Calu3 (cell line): ENCODE measurements around the gene CHRNB1. TPM values are rescaled to one million over a fixed set of nuclear protein-coding genes. Genes with fewer than 3 reads are reported as not detected.

Experiments
- Bru-seq: library from RNA; stranded (reverse); fragments of 400-500 nt; gene quantifications from one replicate; lab custom pipeline; 2021; lab: Mats Ljungman, UMichigan
- BruChase-seq, 2 experiments: library from RNA; stranded (reverse); fragments of 400-500 nt; gene quantifications; one replicate each; lab custom pipeline; 2021; lab: Mats Ljungman, UMichigan
- BruUV-seq: library from RNA; stranded (reverse); fragments of 400-500 nt; replicated peaks from 2 replicates; lab custom pipeline; 2021; lab: Mats Ljungman, UMichigan
- CTCF ChIA-PET: fragments of 300-600 bp; sonication (Branson Sonifier 250); formaldehyde crosslinking; loops from one replicate; lab custom pipeline; 2022; ENCODE audit warnings: antibody characterized with exemption; lab: Charles Lee
- DNase-seq: peaks from one replicate; pipeline ENCODE4 v3.0.0; 2022
- H3K27ac Mint-ChIP-seq: one replicate; pipeline ENCODE4 v1.8.0; 2022; ENCODE audit warnings: mixed read lengths; ENCODE audit not compliant: unreplicated experiment
- H3K27me3 Mint-ChIP-seq: one replicate; pipeline ENCODE4 v1.8.0; 2022; ENCODE audit warnings: mixed read lengths; ENCODE audit not compliant: unreplicated experiment
- H3K36me3 Mint-ChIP-seq: one replicate; pipeline ENCODE4 v1.8.0; 2022; ENCODE audit warnings: mild to moderate bottlenecking, moderate library complexity, mixed read lengths; ENCODE audit not compliant: insufficient read depth, unreplicated experiment
- H3K4me1 Mint-ChIP-seq: one replicate; pipeline ENCODE4 v1.8.0; 2022; ENCODE audit warnings: mild to moderate bottlenecking, low read depth, mixed read lengths; ENCODE audit not compliant: unreplicated experiment
- H3K4me3 Mint-ChIP-seq: one replicate; pipeline ENCODE4 v1.8.0; 2022; ENCODE audit warnings: mild to moderate bottlenecking, low read depth, moderate library complexity, mixed read lengths; ENCODE audit not compliant: unreplicated experiment
- H3K9me3 Mint-ChIP-seq: one replicate; pipeline ENCODE4 v1.8.0; 2022; ENCODE audit warnings: low read depth, mixed read lengths; ENCODE audit not compliant: unreplicated experiment
- CTCF ChIP-seq: fragments of 200-600 bp; IDR thresholded peaks from one replicate; pipeline ENCODE4 v1.8.0; 2022; ENCODE audit warnings: antibody characterized with exemption; ENCODE audit not compliant: unreplicated experiment
- intact Hi-C: fragments of 100-400 bp; cut with micrococcal nuclease; formaldehyde crosslinking; loops from one replicate; pipeline ENCODE4 v1.10.0; 2022; ENCODE audit not compliant: unreplicated experiment
- long read RNA-seq: library from polyadenylated mRNA; stranded (forward); transcript quantifications from one replicate; pipeline ENCODE4 v2.0.0, GENCODE V29; 2022
- total RNA-seq: library from RNA; stranded (reverse); gene quantifications from 2 replicates; pipeline ENCODE4 v1.2.3, GENCODE V29; 2022

CHRNB1 gene
- total RNA-seq, result 2.4 and 3.0 TPM in 2 replicates
- Bru-seq, nascent RNA, result percentile 18 among the genes with signal in this experiment
- BruChase-seq, experiment 1, labeled RNA remaining after a 6-hour chase, result percentile 24 among the genes with signal in this experiment
- BruChase-seq, experiment 2, labeled RNA remaining after a 2-hour chase, result percentile 28 among the genes with signal in this experiment
- long read RNA-seq, partial matches to known transcripts, result 0 of 4 reads
- long read RNA-seq, other reads (novel, unspliced or antisense), result 1 of 4 reads

- Mint-ChIP-seq H3K27ac (no peak within 1 kb of the TSS), H3K9me3 (no peaks in the 10 kb centered on the region), H3K4me3 (no peak within 1 kb of the TSS), H3K36me3 (peaks cover 7% of the 10 kb centered on the region), H3K27me3 (peaks cover 67% of the 10 kb centered on the region), H3K4me1 (no peaks in the 10 kb centered on the region)
- no TSS peak for BruUV-seq
- no peak for DNase-seq
- CTCF ChIA-PET, result no interaction called here
- intact Hi-C loops, result no loop called here
- TF ChIP-seq CTCF, result no peak
Observed at GRCh38 chr17:7444682-7445618, at the start of gene CHRNB1. Gene CHRNB1, plus strand, starts transcription at chr17:7445061. Its CDS starts 67 bp downstream, at chr17:7445128.

- no peak overlapping the region for H3K4me3 Mint-ChIP-seq
- H3K4me1 Mint-ChIP-seq, result peaks cover 8% of the 10 kb centered on the region
- no peak for DNase-seq
- no peak for TF ChIP-seq CTCF
- no TSS peak for BruUV-seq
- H3K36me3 Mint-ChIP-seq, result peaks cover 24% of the 10 kb centered on the region
- no peaks in the 10 kb centered on the region for H3K9me3 Mint-ChIP-seq
- H3K27me3 Mint-ChIP-seq, result no peaks in the 10 kb centered on the region
- intact Hi-C loops, result no loop called here
- CTCF ChIA-PET, result no interaction called here
- no peak overlapping the region for H3K27ac Mint-ChIP-seq
Observed at GRCh38 chr17:7396147-7396546, 48.7 kb upstream of the CHRNB1 start.

- no TSS peak for BruUV-seq
- Mint-ChIP-seq H3K27me3 (no peaks in the 10 kb centered on the region), H3K4me3 (no peak overlapping the region), H3K27ac (no peak overlapping the region), H3K4me1 (peaks cover 8% of the 10 kb centered on the region), H3K36me3 (peaks cover 29% of the 10 kb centered on the region), H3K9me3 (no peaks in the 10 kb centered on the region)
- no peak for DNase-seq
- no peak for TF ChIP-seq CTCF
- CTCF ChIA-PET, result no interaction called here
- intact Hi-C loops, result no loop called here
Observed at GRCh38 chr17:7398612-7399011, 46.2 kb upstream of the CHRNB1 start.

GRCh38 chr17:7403043-7403726, 41.7 kb upstream of the CHRNB1 start:
- DNase-seq, result no peak
- H3K36me3 Mint-ChIP-seq, result peaks cover 39% of the 10 kb centered on the region
- BruUV-seq, result TSS peak; percentile 62
- intact Hi-C loops, result no loop called here
- H3K4me1 Mint-ChIP-seq, result peaks cover 9% of the 10 kb centered on the region
- no peak for TF ChIP-seq CTCF
- peak overlapping the region; percentile 76 for H3K4me3 Mint-ChIP-seq
- no peak overlapping the region for H3K27ac Mint-ChIP-seq
- H3K27me3 Mint-ChIP-seq, result peaks cover 17% of the 10 kb centered on the region
- no peaks in the 10 kb centered on the region for H3K9me3 Mint-ChIP-seq
- CTCF ChIA-PET, result interaction anchor here (0.6 to 1.4 kb wide), 4 partner anchors 9 to 378 kb away, joined by 3 to 7 read pairs (median 4); partner anchors contain the start of gene PLSCR3
